GM19193 (cell line): ENCODE measurements around the gene PSMD2.

Experiments used
- POLR2A ChIP-seq: IDR thresholded peaks from 4 replicates; pipeline ENCODE4 v1.6.1; 2011; ENCODE audit not compliant: insufficient read depth, insufficient read length; ENCODE audit errors: extremely low read depth

The PSMD2 gene

DNA sequence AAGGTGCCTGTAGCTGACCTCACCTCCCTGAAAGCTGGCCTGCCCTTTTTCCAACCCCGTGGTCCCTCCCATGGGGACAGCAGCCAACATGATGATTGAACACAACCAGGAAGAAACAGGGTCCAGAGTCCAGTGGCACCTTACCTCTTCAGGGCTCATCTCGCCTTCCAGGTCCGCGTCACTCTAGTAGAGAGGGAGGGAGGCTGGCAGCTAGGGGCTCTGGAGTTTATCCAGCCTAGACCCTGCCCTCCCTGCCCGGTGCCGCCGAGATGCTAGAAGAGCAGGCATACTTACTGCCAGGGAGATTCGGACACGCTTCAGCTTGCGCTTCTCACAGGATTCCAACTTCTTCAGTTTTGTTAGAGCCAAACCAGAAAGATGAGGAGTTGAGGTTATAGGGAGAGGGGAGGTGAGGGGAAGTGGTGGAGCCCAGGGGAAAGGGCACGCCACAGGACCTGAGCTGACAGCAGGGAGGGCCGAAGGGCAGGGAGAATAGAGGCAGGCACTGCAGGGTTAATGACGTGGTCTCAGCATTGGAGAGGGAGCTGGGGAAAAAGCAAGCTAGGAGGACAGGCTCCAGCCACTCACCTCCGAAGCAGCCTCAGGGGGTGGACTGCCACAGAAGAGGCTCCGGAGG lies 53.2 kb downstream of the PSMD2 start:
- TF ChIP-seq POLR2A = no peak

- TF ChIP-seq POLR2A = no peak
Observed at GRCh38 chr3:184352897-184353545, 54.0 kb downstream of the PSMD2 start.

- no peak for TF ChIP-seq POLR2A
Observed at GRCh38 chr3:184353546-184353941, 54.5 kb downstream of the PSMD2 start.

GRCh38 chr3:184354121-184354728 lies 55.2 kb downstream of the PSMD2 start:
- no peak for TF ChIP-seq POLR2A

- no peak for TF ChIP-seq POLR2A
Observed at GRCh38 chr3:184354754-184355153, 55.7 kb downstream of the PSMD2 start.

DNA sequence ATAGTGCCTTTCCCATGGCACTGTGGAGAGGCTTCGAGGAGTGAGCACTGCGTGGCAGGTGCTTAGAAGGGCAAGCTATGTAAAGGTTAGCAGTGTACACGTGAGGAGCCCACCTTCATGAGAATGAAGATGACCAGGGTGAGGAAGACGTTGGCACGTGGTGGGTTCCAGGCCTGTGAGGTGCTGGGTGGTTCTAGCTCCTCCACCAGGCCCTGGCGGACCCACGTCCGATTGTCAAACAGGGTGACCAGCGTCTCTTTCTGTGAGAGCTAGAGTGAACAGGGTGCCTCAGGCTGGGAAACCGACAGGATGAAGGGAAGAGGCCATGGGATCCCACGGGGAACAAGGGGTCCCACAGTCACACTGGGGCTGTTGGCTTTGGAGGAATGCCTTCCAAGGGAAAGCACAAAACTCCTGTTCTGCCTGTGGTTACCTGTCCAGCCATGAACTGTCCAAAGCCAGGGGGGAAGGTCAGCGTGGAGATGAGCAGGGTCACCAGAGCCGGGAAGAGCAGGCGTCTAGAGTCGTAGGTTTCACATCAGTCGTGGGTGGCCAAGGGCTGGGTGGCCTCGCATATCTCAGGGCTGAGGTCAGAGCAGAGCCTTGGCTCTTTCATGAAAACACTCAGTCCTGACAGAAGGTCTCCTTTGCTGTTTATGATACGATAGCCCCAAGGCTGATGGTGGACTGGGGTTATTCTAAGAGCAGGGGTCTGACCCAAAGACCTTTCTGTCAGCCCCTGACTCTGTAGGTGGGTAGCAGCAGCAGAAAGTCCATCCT lies 56.4 kb downstream of the PSMD2 start:
- TF ChIP-seq POLR2A = no peak

DNA sequence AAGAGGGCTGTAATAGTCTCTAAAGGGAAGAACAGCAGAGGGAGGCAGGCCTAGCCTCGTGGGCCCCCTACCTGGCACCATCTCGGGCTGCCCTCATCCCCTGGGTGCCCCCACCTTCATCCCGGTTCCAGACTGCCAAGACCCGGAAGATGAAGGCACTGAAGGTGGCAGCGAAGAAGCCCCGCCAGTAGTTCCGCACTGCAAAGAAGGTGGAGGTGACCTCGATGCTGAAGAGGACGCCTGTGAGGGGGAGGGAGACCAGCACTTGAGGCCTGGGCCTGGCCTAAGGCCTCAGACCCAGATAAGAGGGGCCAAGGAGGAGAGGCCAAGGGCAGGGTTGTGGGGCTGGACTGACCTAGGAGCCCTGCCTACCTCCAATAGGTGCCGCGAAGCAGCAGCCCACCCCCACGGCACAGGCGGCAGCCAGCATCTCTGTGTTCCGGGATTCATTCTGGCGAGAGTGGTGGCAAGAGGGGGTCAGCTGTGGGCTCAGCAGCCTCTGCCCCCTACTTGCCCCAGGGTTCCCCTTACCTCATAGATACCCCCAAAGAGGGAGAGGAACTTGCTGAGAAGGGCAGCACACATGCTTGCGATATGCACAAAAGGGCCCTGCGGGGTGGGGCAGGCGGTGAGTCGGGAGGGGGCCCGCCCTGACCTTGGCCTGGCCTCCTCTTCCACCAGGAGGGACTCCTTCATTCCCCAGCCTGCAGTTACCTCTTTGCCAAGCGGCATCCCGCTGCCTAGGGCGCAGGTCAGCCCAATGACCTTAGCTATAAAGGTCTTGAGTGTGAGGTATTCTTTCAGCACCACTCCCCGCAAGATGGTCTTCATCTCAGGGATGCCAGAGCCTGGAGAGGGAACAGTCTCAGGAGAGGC lies 58.4 kb downstream of the PSMD2 start:
- no peak for TF ChIP-seq POLR2A

GRCh38 chr3:184358124-184358767 lies 59.2 kb downstream of the PSMD2 start:
- TF ChIP-seq POLR2A = no peak
